ENCODE data around the gene TBX10.

DNA sequence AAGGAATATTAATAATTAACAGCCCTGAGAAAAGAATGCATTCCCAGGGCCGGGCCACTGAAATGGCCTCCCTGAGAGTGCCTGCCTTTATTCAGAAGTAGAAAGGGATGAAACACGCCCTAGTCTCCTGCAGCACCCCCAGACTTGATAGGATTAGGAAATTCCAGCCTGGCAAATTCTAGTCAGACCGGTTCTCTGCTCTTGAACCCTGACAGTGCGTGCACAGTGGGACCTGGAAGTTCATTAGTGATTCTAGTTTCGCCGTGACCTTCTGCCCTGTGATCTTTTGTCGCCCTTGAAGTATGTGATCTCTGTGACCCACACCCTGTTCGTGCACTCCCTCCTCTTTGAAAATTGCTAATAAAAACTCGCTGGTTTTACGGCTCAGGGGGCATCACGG, 58.1 kb downstream of the TBX10 start:
- TF ChIP-seq POLR2A (IDR thresholded peaks at IDR 0.05) = no peak
- TF ChIP-seq, protein P1, sequence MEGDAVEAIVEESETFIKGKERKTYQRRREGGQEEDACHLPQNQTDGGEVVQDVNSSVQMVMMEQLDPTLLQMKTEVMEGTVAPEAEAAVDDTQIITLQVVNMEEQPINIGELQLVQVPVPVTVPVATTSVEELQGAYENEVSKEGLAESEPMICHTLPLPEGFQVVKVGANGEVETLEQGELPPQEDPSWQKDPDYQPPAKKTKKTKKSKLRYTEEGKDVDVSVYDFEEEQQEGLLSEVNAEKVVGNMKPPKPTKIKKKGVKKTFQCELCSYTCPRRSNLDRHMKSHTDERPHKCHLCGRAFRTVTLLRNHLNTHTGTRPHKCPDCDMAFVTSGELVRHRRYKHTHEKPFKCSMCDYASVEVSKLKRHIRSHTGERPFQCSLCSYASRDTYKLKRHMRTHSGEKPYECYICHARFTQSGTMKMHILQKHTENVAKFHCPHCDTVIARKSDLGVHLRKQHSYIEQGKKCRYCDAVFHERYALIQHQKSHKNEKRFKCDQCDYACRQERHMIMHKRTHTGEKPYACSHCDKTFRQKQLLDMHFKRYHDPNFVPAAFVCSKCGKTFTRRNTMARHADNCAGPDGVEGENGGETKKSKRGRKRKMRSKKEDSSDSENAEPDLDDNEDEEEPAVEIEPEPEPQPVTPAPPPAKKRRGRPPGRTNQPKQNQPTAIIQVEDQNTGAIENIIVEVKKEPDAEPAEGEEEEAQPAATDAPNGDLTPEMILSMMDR (IDR thresholded peaks at IDR 0.05) = no peak

All from tibial nerve (tissue), 3 donors.